ENCODE data around the gene CSNK2A3.

CSNK2A3 gene

GRCh38 chr11:11391169-11391568 is 38.1 kb upstream of the CSNK2A3 start:
- H4K20me1 ChIP-seq, result peaks cover 5% of the 10 kb centered on the region; the same call in 1 of the 2 replicates
- H3K36me3 ChIP-seq, result no peaks in the 10 kb centered on the region
- H3K9me3 ChIP-seq, result no peaks in the 10 kb centered on the region
- no peaks in the 10 kb centered on the region for H3K4me1 ChIP-seq
- H3K4me2 ChIP-seq, result no peak overlapping the region
- H3K9ac ChIP-seq, result no peak overlapping the region
- no peak overlapping the region for H3K4me3 ChIP-seq
- no peaks in the 10 kb centered on the region for H3K27me3 ChIP-seq
- H3K27ac ChIP-seq, result no peak overlapping the region
- no peak for TF ChIP-seq Cebpa-rat (IDR thresholded peaks at IDR 0.05)

- no peak for TF ChIP-seq Cebpa-rat (IDR thresholded peaks at IDR 0.05)
- no peak overlapping the region for H3K4me3 ChIP-seq
- no peaks in the 10 kb centered on the region for H3K9me3 ChIP-seq
- no peaks in the 10 kb centered on the region for H3K36me3 ChIP-seq
- no peak overlapping the region for H3K27ac ChIP-seq
- H3K27me3 ChIP-seq, result no peaks in the 10 kb centered on the region
- H3K4me2 ChIP-seq, result no peak overlapping the region
- no peaks in the 10 kb centered on the region for H3K4me1 ChIP-seq
- peaks cover 5% of the 10 kb centered on the region; the same call in 1 of the 2 replicates for H4K20me1 ChIP-seq
- H3K9ac ChIP-seq, result no peak overlapping the region
These were observed 37.2 kb upstream of the CSNK2A3 start for GRCh38 chr11:11390068-11390771.

- no peak overlapping the region for H3K4me3 ChIP-seq
- no peaks in the 10 kb centered on the region for H3K27me3 ChIP-seq
- H3K36me3 ChIP-seq, result no peaks in the 10 kb centered on the region
- H3K9me3 ChIP-seq, result no peaks in the 10 kb centered on the region
- TF ChIP-seq Cebpa-rat (IDR thresholded peaks at IDR 0.05), result no peak
- no peak overlapping the region for H3K4me2 ChIP-seq
- H4K20me1 ChIP-seq, result no peaks in the 10 kb centered on the region
- no peaks in the 10 kb centered on the region for H3K4me1 ChIP-seq
- H3K27ac ChIP-seq, result no peak overlapping the region
- no peak overlapping the region for H3K9ac ChIP-seq
These were observed 36.2 kb upstream of the CSNK2A3 start for GRCh38 chr11:11389238-11389637.

- H4K20me1 ChIP-seq, result no peaks in the 10 kb centered on the region
- H3K27ac ChIP-seq, result no peak overlapping the region
- H3K4me3 ChIP-seq, result no peak overlapping the region
- TF ChIP-seq Cebpa-rat (IDR thresholded peaks at IDR 0.05), result no peak
- H3K4me1 ChIP-seq, result no peaks in the 10 kb centered on the region
- no peak overlapping the region for H3K9ac ChIP-seq
- no peaks in the 10 kb centered on the region for H3K9me3 ChIP-seq
- no peaks in the 10 kb centered on the region for H3K36me3 ChIP-seq
- H3K4me2 ChIP-seq, result no peak overlapping the region
- H3K27me3 ChIP-seq, result no peaks in the 10 kb centered on the region
These were observed 34.7 kb upstream of the CSNK2A3 start for GRCh38 chr11:11387622-11388305.

- Histone ChIP-seq H3K27ac (no peak overlapping the region), H3K9ac (no peak overlapping the region), H3K4me1 (no peaks in the 10 kb centered on the region), H3K9me3 (no peaks in the 10 kb centered on the region), H3K27me3 (no peaks in the 10 kb centered on the region), H4K20me1 (no peaks in the 10 kb centered on the region), H3K36me3 (no peaks in the 10 kb centered on the region), H3K4me3 (no peak overlapping the region), H3K4me2 (no peak overlapping the region)
- TF ChIP-seq Cebpa-rat (IDR thresholded peaks at IDR 0.05), result no peak
These were observed 34.2 kb upstream of the CSNK2A3 start for GRCh38 chr11:11387207-11387606.

GRCh38 chr11:11384829-11385228 is 31.8 kb upstream of the CSNK2A3 start:
- TF ChIP-seq Cebpa-rat (IDR thresholded peaks at IDR 0.05), result no peak
- Histone ChIP-seq H3K4me3 (no peak overlapping the region), H4K20me1 (no peaks in the 10 kb centered on the region)

GRCh38 chr11:11383995-11384394 is 30.9 kb upstream of the CSNK2A3 start:
- H3K4me3 ChIP-seq, result no peak overlapping the region
- H3K9me3 ChIP-seq, result no peaks in the 10 kb centered on the region
- no peak for TF ChIP-seq Cebpa-rat (IDR thresholded peaks at IDR 0.05)
- no peak overlapping the region for H3K27ac ChIP-seq
- no peak overlapping the region for H3K9ac ChIP-seq
- no peak overlapping the region for H3K4me2 ChIP-seq
- H4K20me1 ChIP-seq, result no peaks in the 10 kb centered on the region
- no peaks in the 10 kb centered on the region for H3K27me3 ChIP-seq
- no peaks in the 10 kb centered on the region for H3K36me3 ChIP-seq
- H3K4me1 ChIP-seq, result no peaks in the 10 kb centered on the region

More at GRCh38 chr11:11384829-11385228, 31.8 kb upstream of the CSNK2A3 start:
- no peaks in the 10 kb centered on the region for H3K36me3 ChIP-seq
- H3K9ac ChIP-seq, result no peak overlapping the region
- H3K4me1 ChIP-seq, result no peaks in the 10 kb centered on the region
- no peaks in the 10 kb centered on the region for H3K27me3 ChIP-seq
- H3K9me3 ChIP-seq, result no peaks in the 10 kb centered on the region
- no peak overlapping the region for H3K4me2 ChIP-seq
- no peak overlapping the region for H3K27ac ChIP-seq

GRCh38 chr11:11382858-11383532 is 29.9 kb upstream of the CSNK2A3 start:
- Histone ChIP-seq H3K4me1 (no peaks in the 10 kb centered on the region), H3K9me3 (no peaks in the 10 kb centered on the region), H4K20me1 (no peaks in the 10 kb centered on the region), H3K4me3 (no peak overlapping the region), H3K4me2 (no peak overlapping the region), H3K27ac (no peak overlapping the region), H3K9ac (no peak overlapping the region), H3K36me3 (no peaks in the 10 kb centered on the region), H3K27me3 (no peaks in the 10 kb centered on the region)
- no peak for TF ChIP-seq Cebpa-rat (IDR thresholded peaks at IDR 0.05)

- Histone ChIP-seq H3K27ac (no peak overlapping the region), H3K4me3 (no peak overlapping the region), H3K4me1 (no peaks in the 10 kb centered on the region), H3K27me3 (no peaks in the 10 kb centered on the region), H3K4me2 (no peak overlapping the region), H3K9me3 (no peaks in the 10 kb centered on the region), H4K20me1 (no peaks in the 10 kb centered on the region), H3K36me3 (no peaks in the 10 kb centered on the region), H3K9ac (no peak overlapping the region)
- TF ChIP-seq Cebpa-rat (IDR thresholded peaks at IDR 0.05), result no peak
These were observed 28.5 kb upstream of the CSNK2A3 start for GRCh38 chr11:11381471-11382105.

- no peak for TF ChIP-seq Cebpa-rat (IDR thresholded peaks at IDR 0.05)
- no peak overlapping the region for H3K4me2 ChIP-seq
These were observed 27.8 kb upstream of the CSNK2A3 start for GRCh38 chr11:11380883-11381282.

More at GRCh38 chr11:11380883-11381282, 27.8 kb upstream of the CSNK2A3 start:
- no peak overlapping the region for H3K4me3 ChIP-seq
- no peaks in the 10 kb centered on the region for H4K20me1 ChIP-seq
- no peaks in the 10 kb centered on the region for H3K36me3 ChIP-seq
- no peak overlapping the region for H3K27ac ChIP-seq
- H3K4me1 ChIP-seq, result no peaks in the 10 kb centered on the region
- H3K9ac ChIP-seq, result no peak overlapping the region
- no peaks in the 10 kb centered on the region for H3K9me3 ChIP-seq
- H3K27me3 ChIP-seq, result no peaks in the 10 kb centered on the region

Data from BLaER1 (cell line).